HCT116 (cell line): Measurements from ENCODE around the gene FOXD2.

Experiments used
- CTCF ChIP-seq, 3 experiments: fragments of 200-600 bp in 1 of 3; sonication (generic) in 1 of 3; IDR thresholded peaks in 2 of 3; conservative IDR thresholded peaks in 1 of 3; 2 replicates each; pipeline ENCODE4 v1.5.1; 2012 to 2017; ENCODE audit warnings: low read depth in 2 of 3, low read length in 2 of 3, antibody characterized with exemption in 1 of 3, borderline replicate concordance in 1 of 3, control low read depth in 1 of 3, mild to moderate bottlenecking in 1 of 3, mixed read lengths in 1 of 3, mixed run types in 1 of 3, moderate library complexity in 1 of 3; ENCODE audit not compliant: insufficient read depth in 1 of 3
- EGR1 ChIP-seq: IDR thresholded peaks from 2 replicates; pipeline ENCODE4 v1.6.1; 2012; ENCODE audit warnings: low read depth
- EZH2 ChIP-seq: fragments of 200-600 bp; sonication (generic); IDR thresholded peaks from 2 replicates; pipeline ENCODE4 v1.6.1; 2017; ENCODE audit warnings: antibody characterized with exemption, mixed run types
- FOSL1 ChIP-seq: IDR thresholded peaks from 2 replicates; pipeline ENCODE4 v1.6.1; 2012; ENCODE audit warnings: low read depth
- JUND ChIP-seq: IDR thresholded peaks from 2 replicates; pipeline ENCODE4 v1.6.1; 2012
- POLR2A ChIP-seq: IDR thresholded peaks from 2 replicates; pipeline ENCODE4 v1.7.0; 2011; ENCODE audit warnings: borderline replicate concordance; ENCODE audit not compliant: insufficient read depth, insufficient read length; ENCODE audit errors: extremely low read depth
- REST ChIP-seq: IDR thresholded peaks from 2 replicates; pipeline ENCODE4 v1.6.1; 2012; ENCODE audit warnings: low read depth
- SIN3A ChIP-seq: IDR thresholded peaks from 2 replicates; pipeline ENCODE4 v1.6.1; 2012; ENCODE audit warnings: low read depth
- SP1 ChIP-seq: IDR thresholded peaks from 2 replicates; pipeline ENCODE4 v1.6.1; 2012; ENCODE audit warnings: low read depth
- TF ChIP-seq, protein P1 (sequence below): IDR thresholded peaks from 2 replicates; pipeline ENCODE4 v1.6.1; 2012
- TF ChIP-seq, protein P2 (sequence below): IDR thresholded peaks from 2 replicates; pipeline ENCODE4 v1.6.1; 2011; ENCODE audit warnings: mild to moderate bottlenecking, low read length, moderate library complexity; ENCODE audit not compliant: insufficient replicate concordance; ENCODE audit errors: extremely low read depth

DNA sequence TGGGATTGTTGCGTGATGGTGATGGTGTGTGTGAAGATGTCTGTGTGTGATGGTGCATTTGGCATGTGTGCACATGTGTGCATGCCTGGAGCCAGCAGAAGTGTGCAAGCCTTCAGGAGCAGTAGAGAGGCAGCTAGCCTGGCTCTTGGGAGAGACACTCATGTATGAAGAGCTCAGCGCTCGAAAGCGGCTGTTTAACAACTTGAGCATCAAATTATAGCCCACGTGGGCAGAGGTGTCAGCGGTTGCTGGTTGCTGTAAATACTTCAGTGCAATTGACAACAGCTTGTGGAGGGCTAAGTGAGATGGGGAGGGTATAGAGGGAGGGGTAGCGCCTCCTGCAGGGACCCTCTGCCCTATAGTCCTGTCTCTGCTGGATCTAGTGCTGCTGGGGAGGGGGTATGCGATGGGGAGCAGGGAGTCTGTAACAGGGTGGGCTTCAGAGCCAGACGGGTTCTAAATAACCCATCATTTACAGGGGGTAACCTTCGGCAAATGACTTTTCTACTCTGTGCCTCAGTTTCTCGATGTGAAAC is 21.5 kb downstream of the FOXD2 start:
- no peak for TF ChIP-seq REST
- TF ChIP-seq SP1 = no peak
- no peak for TF ChIP-seq CTCF (IDR thresholded peaks at IDR 0.05 in 2 of 3, conservative IDR thresholded peaks at IDR 0.05 in 1 of 3; ENCODE audit: borderline replicate concordance in 1 of 3, insufficient read depth in 1 of 3, low read depth in 2 of 3, low read length in 2 of 3)
- no peak for TF ChIP-seq EZH2
- no peak for TF ChIP-seq POLR2A
- TF ChIP-seq, protein P1, sequence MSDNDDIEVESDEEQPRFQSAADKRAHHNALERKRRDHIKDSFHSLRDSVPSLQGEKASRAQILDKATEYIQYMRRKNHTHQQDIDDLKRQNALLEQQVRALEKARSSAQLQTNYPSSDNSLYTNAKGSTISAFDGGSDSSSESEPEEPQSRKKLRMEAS = no peak
- no peak for TF ChIP-seq SIN3A
- TF ChIP-seq, protein P2, sequence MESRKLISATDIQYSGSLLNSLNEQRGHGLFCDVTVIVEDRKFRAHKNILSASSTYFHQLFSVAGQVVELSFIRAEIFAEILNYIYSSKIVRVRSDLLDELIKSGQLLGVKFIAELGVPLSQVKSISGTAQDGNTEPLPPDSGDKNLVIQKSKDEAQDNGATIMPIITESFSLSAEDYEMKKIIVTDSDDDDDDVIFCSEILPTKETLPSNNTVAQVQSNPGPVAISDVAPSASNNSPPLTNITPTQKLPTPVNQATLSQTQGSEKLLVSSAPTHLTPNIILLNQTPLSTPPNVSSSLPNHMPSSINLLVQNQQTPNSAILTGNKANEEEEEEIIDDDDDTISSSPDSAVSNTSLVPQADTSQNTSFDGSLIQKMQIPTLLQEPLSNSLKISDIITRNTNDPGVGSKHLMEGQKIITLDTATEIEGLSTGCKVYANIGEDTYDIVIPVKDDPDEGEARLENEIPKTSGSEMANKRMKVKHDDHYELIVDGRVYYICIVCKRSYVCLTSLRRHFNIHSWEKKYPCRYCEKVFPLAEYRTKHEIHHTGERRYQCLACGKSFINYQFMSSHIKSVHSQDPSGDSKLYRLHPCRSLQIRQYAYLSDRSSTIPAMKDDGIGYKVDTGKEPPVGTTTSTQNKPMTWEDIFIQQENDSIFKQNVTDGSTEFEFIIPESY = no peak
- no peak for TF ChIP-seq JUND
- no peak for TF ChIP-seq FOSL1
- no peak for TF ChIP-seq EGR1
